Hepatocyte (in vitro differentiated cells): ENCODE measurements around the gene HSD11B1L. TPM values are rescaled to one million over a fixed set of nuclear protein-coding genes. Genes with fewer than 3 reads are reported as not detected.

Experiments used
- DNase-seq: peaks from one replicate; pipeline ENCODE4 v3.0.0-alpha.2; 2016; ENCODE audit warnings: low spot score
- H2AFZ ChIP-seq: fragments of 200-600 bp; sonication (generic); 2 replicates; pipeline ENCODE4 v1.6.0; 2016; ENCODE audit warnings: antibody characterized with exemption, mild to moderate bottlenecking
- H3K27ac ChIP-seq: fragments of 200-600 bp; sonication (generic); 2 replicates; pipeline ENCODE4 v1.5.1; 2016; ENCODE audit warnings: mild to moderate bottlenecking
- H3K27me3 ChIP-seq: fragments of 200-600 bp; sonication (generic); 2 replicates; pipeline ENCODE4 v1.6.1; 2016
- H3K36me3 ChIP-seq: fragments of 200-600 bp; sonication (generic); replicated peaks from 2 replicates; pipeline ENCODE4 v1.5.1; 2016; ENCODE audit warnings: low read depth; ENCODE audit not compliant: insufficient read depth
- H3K4me1 ChIP-seq: fragments of 200-600 bp; sonication (generic); 2 replicates; pipeline ENCODE4 v1.5.1; 2016; ENCODE audit warnings: mild to moderate bottlenecking, moderate library complexity; ENCODE audit not compliant: insufficient read depth
- H3K4me2 ChIP-seq: fragments of 200-600 bp; sonication (generic); 2 replicates; pipeline ENCODE4 v1.6.0; 2016
- H3K4me3 ChIP-seq: fragments of 200-600 bp; sonication (generic); 2 replicates; pipeline ENCODE4 v1.5.1; 2016; ENCODE audit warnings: mild to moderate bottlenecking
- H3K79me2 ChIP-seq: fragments of 200-600 bp; sonication (generic); 2 replicates; pipeline ENCODE4 v1.6.0; 2017; ENCODE audit warnings: mild to moderate bottlenecking
- H3K9me2 ChIP-seq: fragments of 200-600 bp; sonication (generic); replicated peaks from 2 replicates; pipeline ENCODE4 v1.6.0; 2017; ENCODE audit warnings: mild to moderate bottlenecking; ENCODE audit not compliant: insufficient read depth
- H3K9me3 ChIP-seq: fragments of 200-600 bp; sonication (generic); 2 replicates; pipeline ENCODE4 v1.5.1; 2016; ENCODE audit warnings: low read depth, mild to moderate bottlenecking
- H4K20me1 ChIP-seq: fragments of 200-600 bp; sonication (generic); 2 replicates; pipeline ENCODE4 v1.6.0; 2016; ENCODE audit warnings: mild to moderate bottlenecking; ENCODE audit not compliant: insufficient read depth, poor library complexity, severe bottlenecking
- CTCF ChIP-seq: fragments of 200-600 bp; sonication (generic); IDR thresholded peaks from 2 replicates; pipeline ENCODE4 v1.5.1; 2016; ENCODE audit warnings: antibody characterized with exemption, mild to moderate bottlenecking; ENCODE audit not compliant: poor library complexity
- EZH2 ChIP-seq: fragments of 200-600 bp; sonication (generic); IDR thresholded peaks from 2 replicates; pipeline ENCODE4 v1.6.1; 2016; ENCODE audit warnings: antibody characterized with exemption, mild to moderate bottlenecking, borderline replicate concordance
- EZH2phosphoT487 ChIP-seq: fragments of 200-600 bp; sonication (generic); IDR thresholded peaks from one replicate; pipeline ENCODE4 v1.6.1; 2018; ENCODE audit warnings: antibody characterized with exemption, mild to moderate bottlenecking, low read depth, moderate library complexity; ENCODE audit not compliant: unreplicated experiment, severe bottlenecking
- WGBS: methylation state at CpG from one replicate; pipeline ENCODE4 v1.1.6; 2016; ENCODE audit warnings: low lambda C conversion rate; ENCODE audit errors: missing lambda C conversion rate; 5-methylcytosine and 5-hydroxymethylcytosine counted together
- polyA plus RNA-seq: library from polyadenylated mRNA; unstranded; fragments of >200 nt; fragmentation: Nextera tagmentation; extraction: Ambion mirVana; gene quantifications from 2 replicates; pipeline ENCODE4 v1.2.1, GENCODE V29; 2016
- total RNA-seq: library from RNA; depleted of rRNA; stranded (reverse); fragments of >200 nt; gene quantifications from 2 replicates; pipeline ENCODE4 v1.2.3, GENCODE V29; 2014

HSD11B1L gene
- total and polyA plus RNA-seq, 2 experiments from 2014 or later, result 14.9 to 26.0 TPM

- WGBS, result 94% methylated on average over 20 of the region's 26 CpGs
- TF ChIP-seq EZH2, result no peak
- no peak for TF ChIP-seq EZH2phosphoT487
- TF ChIP-seq CTCF, result no peak
- no peak for DNase-seq
- Histone ChIP-seq H3K36me3 (no peaks in the 10 kb centered on the region), H3K27ac (no peak overlapping the region), H2AFZ (no peak overlapping the region), H3K9me3 (no peaks in the 10 kb centered on the region), H3K79me2 (no peaks in the 10 kb centered on the region), H3K9me2 (no peaks in the 10 kb centered on the region), H4K20me1 (no peaks in the 10 kb centered on the region), H3K4me1 (no peaks in the 10 kb centered on the region), H3K4me3 (no peak overlapping the region), H3K27me3 (no peaks in the 10 kb centered on the region), H3K4me2 (no peak overlapping the region)
Observed at GRCh38 chr19:5666921-5667610, 13.8 kb upstream of the HSD11B1L start.

DNA sequence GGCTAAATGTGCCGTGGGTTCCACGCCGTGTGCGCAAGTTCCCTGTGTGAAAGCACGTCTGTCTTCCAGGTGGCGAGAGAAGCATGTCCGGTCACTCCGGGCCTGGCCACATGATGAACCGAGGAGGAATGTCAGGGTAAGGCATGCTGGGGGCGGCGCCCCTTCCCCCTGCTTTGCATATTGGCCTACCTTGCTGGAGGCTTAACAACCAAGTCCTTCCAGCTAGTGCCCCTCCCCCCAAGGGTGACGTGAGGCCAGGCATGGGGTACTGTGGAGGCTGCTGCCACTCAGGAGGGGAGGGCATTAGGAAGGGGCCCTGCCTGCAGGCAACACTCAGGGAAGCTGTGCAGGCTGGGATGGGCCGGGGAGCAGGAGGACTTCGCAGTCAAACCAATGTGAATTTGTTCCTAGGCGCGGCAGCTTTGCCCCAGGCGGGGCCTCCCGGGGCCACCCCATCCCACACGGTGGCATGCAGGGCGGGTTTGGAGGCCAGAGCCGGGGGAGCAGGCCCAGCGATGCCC lies 13.0 kb upstream of the HSD11B1L start:
- H3K36me3 ChIP-seq, result no peaks in the 10 kb centered on the region
- no peaks in the 10 kb centered on the region for H3K4me1 ChIP-seq

DNA sequence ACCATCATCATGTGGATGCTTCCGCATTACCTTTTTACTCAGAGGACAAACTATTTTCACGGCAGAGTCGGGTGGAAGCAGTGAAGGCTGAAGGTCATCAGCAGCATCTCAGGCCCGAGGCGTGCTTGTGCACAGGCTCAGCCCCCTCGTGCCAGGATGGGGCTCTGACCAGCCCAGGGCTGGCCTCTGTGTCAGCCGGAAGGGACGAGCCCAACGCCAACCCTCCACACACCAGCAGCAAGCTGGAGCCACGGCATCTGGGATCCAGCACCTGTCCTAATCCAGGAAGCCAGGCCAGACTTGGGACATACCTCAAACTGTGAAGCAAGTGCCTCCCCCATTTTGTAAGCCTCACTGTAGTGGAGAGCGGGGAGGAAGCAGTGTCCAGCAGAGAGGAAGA lies 11.6 kb upstream of the HSD11B1L start:
- DNase-seq, result no peak
- Histone ChIP-seq H3K4me2 (no peak overlapping the region), H3K4me1 (no peaks in the 10 kb centered on the region), H3K27ac (no peak overlapping the region), H3K36me3 (no peaks in the 10 kb centered on the region), H3K27me3 (no peaks in the 10 kb centered on the region), H3K9me2 (no peaks in the 10 kb centered on the region), H2AFZ (no peak overlapping the region), H4K20me1 (no peaks in the 10 kb centered on the region), H3K9me3 (no peaks in the 10 kb centered on the region), H3K4me3 (no peak overlapping the region), H3K79me2 (no peaks in the 10 kb centered on the region)
- 87% methylated on average over 11 of the region's 11 CpGs for WGBS
- TF ChIP-seq CTCF (no peak), EZH2 (no peak), EZH2phosphoT487 (no peak)

More for the DNA sequence above, 13.0 kb upstream of the HSD11B1L start:
- Histone ChIP-seq H2AFZ (no peak overlapping the region), H3K27me3 (no peaks in the 10 kb centered on the region), H3K9me2 (no peaks in the 10 kb centered on the region), H3K9me3 (no peaks in the 10 kb centered on the region), H3K27ac (no peak overlapping the region), H3K4me3 (no peak overlapping the region), H3K79me2 (no peaks in the 10 kb centered on the region), H4K20me1 (no peaks in the 10 kb centered on the region), H3K4me2 (no peak overlapping the region)
- DNase-seq, result peak; percentile 44
- WGBS, result 81% methylated on average over 22 of the region's 22 CpGs
- no peak for TF ChIP-seq EZH2
- TF ChIP-seq CTCF, result no peak
- no peak for TF ChIP-seq EZH2phosphoT487
